ENCODE results near the gene BCL7C. TPM values are rescaled to one million over a fixed set of nuclear protein-coding genes. Genes with fewer than 3 reads are reported as not detected.
A peak's percentile ranks its signal among the peaks of the same experiment; 100 is the strongest.

The BCL7C gene
- total and polyA plus RNA-seq, 3 donors from 2014 or later = 40.2 to 57.4 (median 49.6) TPM

GRCh38 chr16:30925632-30925987 lies 31.7 kb upstream of the BCL7C start:
- no peaks in the 10 kb centered on the region for H3K36me3 ChIP-seq (ENCODE audit: low read depth, missing control alignments)
- intact Hi-C loops (cut with DNase I; ENCODE audit: low total_unique reads) = no loop called here
- no peak for TF ChIP-seq CTCF (IDR thresholded peaks at IDR 0.05)
- no peak for TF ChIP-seq POLR2A (IDR thresholded peaks at IDR 0.05)

GRCh38 chr16:30924913-30925631 lies 31.2 kb upstream of the BCL7C start:
- Histone ChIP-seq H3K4me1 (peaks cover 14% of the 10 kb centered on the region), H3K4me3 (peak overlapping the region; percentile 78 to 87), H3K27me3 (no peaks in the 10 kb centered on the region), H3K27ac (peak overlapping the region; percentile 79 to 90), H3K36me3 (ENCODE audit: low read depth, missing control alignments) (no peaks in the 10 kb centered on the region), H3K9me3 (no peaks in the 10 kb centered on the region)
- intact Hi-C loops (cut with DNase I; ENCODE audit: low total_unique reads) = loop anchor here (5.0 kb wide), 1 partner anchor 78 kb away; no protein-coding TSS in a partner anchor
- DNase-seq = no peak
- TF ChIP-seq POLR2A (IDR thresholded peaks at IDR 0.05) (no peak), CTCF (IDR thresholded peaks at IDR 0.05) (no peak)
- WGBS, 2 donors = 40 to 66% methylated on average over 11 of the region's 11 CpGs

More at GRCh38 chr16:30925632-30925987, 31.7 kb upstream of the BCL7C start:
- peak overlapping the region; percentile 2 to 87 for H3K4me3 ChIP-seq
- peaks cover 19% of the 10 kb centered on the region for H3K4me1 ChIP-seq
- no peaks in the 10 kb centered on the region for H3K27me3 ChIP-seq
- DNase-seq = no peak
- no peaks in the 10 kb centered on the region for H3K9me3 ChIP-seq
- WGBS, 2 donors = 71 to 83% methylated on average over 5 to 23 of the region's 26 CpGs
- peak overlapping the region; percentile 79 to 90 for H3K27ac ChIP-seq

DNA sequence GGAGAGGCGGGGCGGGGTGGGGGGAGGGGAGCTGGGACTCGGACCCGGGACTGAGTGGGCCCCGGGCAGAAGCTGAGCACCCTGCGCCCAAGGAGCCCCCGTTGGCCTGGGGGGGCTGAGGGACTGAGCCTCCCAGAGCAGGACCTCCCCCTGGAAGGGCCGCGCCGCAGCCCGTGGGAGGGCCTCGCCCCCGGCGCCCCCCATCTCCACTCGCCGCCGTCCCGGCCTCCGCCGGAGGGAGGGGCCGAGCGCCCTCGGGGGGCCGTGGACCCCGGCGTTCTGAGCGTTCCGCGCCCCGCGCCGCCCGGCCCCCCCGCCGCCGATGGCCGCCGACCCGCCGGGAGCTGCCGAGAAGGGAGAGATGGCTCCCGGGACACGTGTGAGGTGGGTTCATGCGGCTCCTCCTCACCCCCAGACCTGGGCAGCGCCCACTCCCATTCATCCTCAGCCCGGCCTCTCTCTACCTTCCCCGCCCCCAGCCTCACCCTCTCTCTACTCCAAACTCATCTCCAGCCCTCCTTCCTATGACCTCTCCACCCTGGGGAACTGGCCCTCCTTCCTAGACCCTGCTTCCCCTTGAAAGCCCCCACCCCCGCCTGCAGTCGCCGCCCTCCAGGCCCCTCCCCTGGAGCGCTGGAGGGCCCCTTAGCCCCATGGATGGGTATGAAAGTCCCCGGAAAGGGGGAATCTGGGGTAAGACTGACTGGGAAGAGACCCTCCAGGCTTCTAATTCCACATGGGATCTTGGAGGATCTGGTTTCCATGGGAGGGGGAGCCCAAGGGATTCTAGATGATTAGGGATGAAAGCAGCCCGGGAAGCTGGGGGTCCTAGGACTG lies 30.4 kb upstream of the BCL7C start:
- Histone ChIP-seq H3K27me3 (no peaks in the 10 kb centered on the region), H3K27ac (peak overlapping the region; percentile 79 to 90), H3K36me3 (ENCODE audit: low read depth, missing control alignments) (no peaks in the 10 kb centered on the region), H3K9me3 (no peaks in the 10 kb centered on the region), H3K4me3 (peak overlapping the region; percentile 78 to 87), H3K4me1 (peaks cover 12% of the 10 kb centered on the region)
- TF ChIP-seq CTCF (IDR thresholded peaks at IDR 0.05) (no peak), POLR2A (IDR thresholded peaks at IDR 0.05) (no peak)
- WGBS, 2 donors = 2 to 10% methylated on average over 8 to 39 of the region's 53 CpGs
- no peak for DNase-seq
- intact Hi-C loops (cut with DNase I; ENCODE audit: low total_unique reads) = loop anchor here (5.0 kb wide), 1 partner anchor 77 kb away; no protein-coding TSS in a partner anchor

GRCh38 chr16:30923554-30924075 lies 29.7 kb upstream of the BCL7C start, which contains the start of gene FBXL19:
Gene FBXL19, plus strand, starts transcription at chr16:30923572. Its CDS starts 2,183 bp downstream, at chr16:30925755.
- intact Hi-C loops (cut with DNase I; ENCODE audit: low total_unique reads) = loop anchor here (5.0 kb wide), 1 partner anchor 76 kb away; no protein-coding TSS in a partner anchor

More at GRCh38 chr16:30923554-30924075, 29.7 kb upstream of the BCL7C start, which contains the start of gene FBXL19:
- Histone ChIP-seq H3K27me3 (no peaks in the 10 kb centered on the region), H3K4me3 (peak within 1 kb of the TSS; percentile 78 to 87), H3K4me1 (peaks cover 12% of the 10 kb centered on the region), H3K9me3 (no peaks in the 10 kb centered on the region), H3K36me3 (ENCODE audit: low read depth, missing control alignments) (no peaks in the 10 kb centered on the region), H3K27ac (peak within 1 kb of the TSS; percentile 90 to 95)
- no peak for DNase-seq
- WGBS, 2 donors = 0% methylated on average over 11 to 29 of the region's 31 CpGs
- no peak for TF ChIP-seq POLR2A (IDR thresholded peaks at IDR 0.05)
- TF ChIP-seq CTCF (IDR thresholded peaks at IDR 0.05) = no peak

Data from testis (tissue), 3 donors.